NT2/D1 (cell line): ENCODE measurements around the gene SNRPN.

ENCODE experiments used
- SUZ12 ChIP-seq: IDR thresholded peaks from 2 replicates; pipeline ENCODE4 v1.6.1; 2011; ENCODE audit not compliant: insufficient read length, insufficient read depth; ENCODE audit errors: extremely low read depth
- YY1 ChIP-seq: IDR thresholded peaks from 2 replicates; pipeline ENCODE4 v1.6.1; 2011; ENCODE audit not compliant: insufficient read length, insufficient read depth
- ZNF274 ChIP-seq: IDR thresholded peaks from 2 replicates; pipeline ENCODE4 v1.6.1; 2011; ENCODE audit warnings: mild to moderate bottlenecking, low read depth, low read length

GRCh38 chr15:24924621-24925020 is 30.2 kb upstream of the SNRPN start:
- TF ChIP-seq YY1 = no peak
- TF ChIP-seq SUZ12 = no peak
- no peak for TF ChIP-seq ZNF274
